A673 (cell line): Measurements from ENCODE around the gene TLNRD1. TPM values are rescaled to one million over a fixed set of nuclear protein-coding genes. Genes with fewer than 3 reads are reported as not detected.

Experiments used
- BruUV-seq: library from RNA; stranded (reverse); fragments of 400-500 nt; replicated peaks from 2 replicates; lab custom pipeline; 2021; lab: Mats Ljungman, UMichigan
- CTCF ChIA-PET: fragments of 300-600 bp; sonication (Branson Sonifier 250); formaldehyde crosslinking; loops from one replicate; lab custom pipeline; 2022; ENCODE audit warnings: antibody characterized with exemption; lab: Charles Lee
- POLR2A ChIA-PET: fragments of 300-600 bp; sonication (Branson Sonifier 250); formaldehyde crosslinking; loops from one replicate; lab custom pipeline; 2022; ENCODE audit warnings: antibody characterized with exemption; ENCODE audit not compliant: low non-redundant PET; lab: Charles Lee
- DNase-seq: peaks from one replicate; pipeline ENCODE4 v3.0.0-alpha.2; 2015; ENCODE audit warnings: low spot score
- H3K27ac ChIP-seq: fragments of 200-600 bp; sonication (generic); 2 replicates; pipeline ENCODE4 v1.5.1; 2016; ENCODE audit warnings: mixed run types, low read depth, mild to moderate bottlenecking, mixed read lengths, antibody characterized with exemption, low read length; ENCODE audit not compliant: poor library complexity, severe bottlenecking
- H3K27me3 ChIP-seq: fragments of 200-600 bp; sonication (generic); replicated peaks from 2 replicates; pipeline ENCODE4 v1.6.1; 2017; ENCODE audit warnings: mixed run types, low read depth, mild to moderate bottlenecking, mixed read lengths, antibody characterized with exemption, low read length; ENCODE audit not compliant: insufficient read depth, poor library complexity
- H3K36me3 ChIP-seq: fragments of 200-600 bp; sonication (generic); 2 replicates; pipeline ENCODE4 v1.6.1; 2016; ENCODE audit warnings: mixed run types, mild to moderate bottlenecking, mixed read lengths, antibody characterized with exemption, low read length; ENCODE audit not compliant: insufficient read depth, poor library complexity, severe bottlenecking
- H3K4me1 ChIP-seq: fragments of 200-600 bp; sonication (generic); 2 replicates; pipeline ENCODE4 v1.6.1; 2017; ENCODE audit warnings: mixed run types, mild to moderate bottlenecking, mixed read lengths, antibody characterized with exemption, low read length; ENCODE audit not compliant: insufficient read depth, poor library complexity, severe bottlenecking
- H3K4me3 ChIP-seq: fragments of 200-600 bp; sonication (generic); 2 replicates; pipeline ENCODE4 v1.5.1; 2016; ENCODE audit warnings: low read depth, mixed run types, mild to moderate bottlenecking, mixed read lengths, low read length; ENCODE audit not compliant: poor library complexity, severe bottlenecking
- H3K9me3 ChIP-seq: fragments of 200-600 bp; sonication (generic); 2 replicates; pipeline ENCODE4 v1.6.1; 2016; ENCODE audit warnings: mixed run types, low read depth, mild to moderate bottlenecking, mixed read lengths, antibody characterized with exemption, low read length; ENCODE audit not compliant: poor library complexity, severe bottlenecking
- EZH2 ChIP-seq: fragments of 200-600 bp; sonication (generic); IDR thresholded peaks from 2 replicates; pipeline ENCODE4 v1.6.1; 2017; ENCODE audit warnings: borderline replicate concordance, low read depth, mild to moderate bottlenecking, mixed read lengths, antibody characterized with exemption, low read length; ENCODE audit not compliant: poor library complexity, severe bottlenecking
- intact Hi-C: fragments of 100-400 bp; cut with micrococcal nuclease; formaldehyde crosslinking; loops from one replicate; pipeline ENCODE4 v1.10.0; 2022; ENCODE audit not compliant: unreplicated experiment
- total RNA-seq: library from RNA; stranded (reverse); gene quantifications from 2 replicates; pipeline ENCODE4 v1.2.3, GENCODE V29; 2021
- TF ChIP-seq, protein P1 (sequence below): fragments of 300-800, 200-600 bp; sonication (generic); conservative IDR thresholded peaks from 2 replicates; pipeline ENCODE4 v1.5.1; 2017; ENCODE audit warnings: low read depth, mild to moderate bottlenecking, antibody characterized with exemption, low read length, moderate library complexity, mixed read lengths

Gene TLNRD1
- total RNA-seq, 1 experiment from 2014 or later = 21.8 TPM

DNA sequence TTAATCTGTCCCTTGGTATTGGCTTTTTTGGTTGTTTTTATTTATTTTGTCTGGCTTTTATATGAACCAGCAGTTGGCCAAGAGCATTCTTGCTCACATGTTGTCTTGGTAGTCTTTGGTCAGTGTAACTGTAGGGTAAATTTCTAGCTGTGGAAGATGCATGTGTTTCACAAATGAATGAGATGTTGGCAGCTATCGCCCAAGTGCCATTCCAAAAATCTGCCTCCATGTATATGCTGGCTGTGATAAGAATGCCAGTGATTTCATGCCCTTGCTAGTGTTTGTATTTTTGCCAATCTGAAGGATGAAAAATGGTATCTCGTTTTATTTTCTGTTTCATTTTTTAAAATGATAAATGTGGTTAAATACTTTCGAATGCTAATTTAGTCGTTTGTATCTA lies 50.1 kb downstream of the TLNRD1 start:
- no TSS peak for BruUV-seq
- no peaks in the 10 kb centered on the region for H3K4me1 ChIP-seq
- no peak overlapping the region for H3K27ac ChIP-seq
- no peak overlapping the region for H3K4me3 ChIP-seq
- H3K36me3 ChIP-seq = no peaks in the 10 kb centered on the region
- H3K9me3 ChIP-seq = no peaks in the 10 kb centered on the region
- intact Hi-C loops = no loop called here
- no peaks in the 10 kb centered on the region for H3K27me3 ChIP-seq
- ChIA-PET POLR2A (no interaction called here), CTCF (no interaction called here)
- no peak for DNase-seq
- no peak for TF ChIP-seq EZH2
- TF ChIP-seq, protein P1, sequence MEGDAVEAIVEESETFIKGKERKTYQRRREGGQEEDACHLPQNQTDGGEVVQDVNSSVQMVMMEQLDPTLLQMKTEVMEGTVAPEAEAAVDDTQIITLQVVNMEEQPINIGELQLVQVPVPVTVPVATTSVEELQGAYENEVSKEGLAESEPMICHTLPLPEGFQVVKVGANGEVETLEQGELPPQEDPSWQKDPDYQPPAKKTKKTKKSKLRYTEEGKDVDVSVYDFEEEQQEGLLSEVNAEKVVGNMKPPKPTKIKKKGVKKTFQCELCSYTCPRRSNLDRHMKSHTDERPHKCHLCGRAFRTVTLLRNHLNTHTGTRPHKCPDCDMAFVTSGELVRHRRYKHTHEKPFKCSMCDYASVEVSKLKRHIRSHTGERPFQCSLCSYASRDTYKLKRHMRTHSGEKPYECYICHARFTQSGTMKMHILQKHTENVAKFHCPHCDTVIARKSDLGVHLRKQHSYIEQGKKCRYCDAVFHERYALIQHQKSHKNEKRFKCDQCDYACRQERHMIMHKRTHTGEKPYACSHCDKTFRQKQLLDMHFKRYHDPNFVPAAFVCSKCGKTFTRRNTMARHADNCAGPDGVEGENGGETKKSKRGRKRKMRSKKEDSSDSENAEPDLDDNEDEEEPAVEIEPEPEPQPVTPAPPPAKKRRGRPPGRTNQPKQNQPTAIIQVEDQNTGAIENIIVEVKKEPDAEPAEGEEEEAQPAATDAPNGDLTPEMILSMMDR = no peak

DNA sequence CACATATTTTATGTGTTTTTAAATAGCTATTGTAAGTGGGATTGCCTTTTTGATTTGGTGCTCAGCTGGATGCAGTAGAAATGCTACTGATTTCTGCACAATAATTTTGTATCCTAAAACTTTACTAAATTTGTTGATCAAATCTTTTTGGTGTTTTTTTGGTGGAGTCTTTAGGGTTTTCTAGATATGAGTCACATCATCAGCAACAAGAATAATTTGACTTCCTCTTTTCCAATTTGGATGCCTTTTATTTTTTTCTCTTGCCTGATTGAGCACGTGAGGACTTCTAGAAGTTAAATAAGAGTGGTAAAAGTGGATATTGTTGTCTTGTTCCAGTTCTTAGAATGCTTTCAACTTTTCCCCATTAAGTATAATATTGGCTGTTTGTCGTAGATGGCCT lies 51.3 kb downstream of the TLNRD1 start:
- H3K9me3 ChIP-seq = no peaks in the 10 kb centered on the region
- no peak for DNase-seq
- no peaks in the 10 kb centered on the region for H3K27me3 ChIP-seq
- intact Hi-C loops = no loop called here
- TF ChIP-seq, protein P1 = no peak
- TF ChIP-seq EZH2 = no peak
- H3K4me3 ChIP-seq = no peak overlapping the region
- H3K4me1 ChIP-seq = no peaks in the 10 kb centered on the region
- POLR2A ChIA-PET = no interaction called here
- no peaks in the 10 kb centered on the region for H3K36me3 ChIP-seq
- CTCF ChIA-PET = no interaction called here
- no TSS peak for BruUV-seq
- H3K27ac ChIP-seq = no peak overlapping the region

DNA sequence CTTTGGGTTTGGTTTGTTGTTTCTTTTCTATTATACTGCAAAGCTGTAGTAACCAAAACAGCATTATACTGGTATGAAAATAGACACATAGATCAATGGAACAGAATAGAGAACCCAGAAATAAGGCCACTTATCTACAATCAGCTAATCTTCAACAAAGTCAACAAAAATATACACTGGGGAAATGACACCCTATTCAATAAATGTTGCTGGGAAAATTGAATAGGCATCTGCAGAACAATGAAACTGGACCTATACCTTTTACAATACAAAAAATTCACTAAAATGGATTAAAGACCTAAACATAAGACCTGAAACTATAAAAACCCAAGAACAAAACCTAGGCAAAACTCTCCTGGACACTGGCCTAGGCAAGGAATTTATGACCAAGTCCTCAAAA lies 52.9 kb downstream of the TLNRD1 start:
- TF ChIP-seq, protein P1 = no peak
- no peak for TF ChIP-seq EZH2
- BruUV-seq = no TSS peak
- CTCF ChIA-PET = no interaction called here

More for the DNA sequence above, 52.9 kb downstream of the TLNRD1 start:
- H3K27me3 ChIP-seq = no peaks in the 10 kb centered on the region
- DNase-seq = no peak
- intact Hi-C loops = no loop called here
- no peaks in the 10 kb centered on the region for H3K9me3 ChIP-seq
- H3K4me1 ChIP-seq = no peaks in the 10 kb centered on the region
- no peak overlapping the region for H3K27ac ChIP-seq
- POLR2A ChIA-PET = no interaction called here
- H3K4me3 ChIP-seq = no peak overlapping the region
- no peaks in the 10 kb centered on the region for H3K36me3 ChIP-seq
